OCI-LY7 (cell line): ENCODE measurements around the gene DCTN5. TPM values are rescaled to one million over a fixed set of nuclear protein-coding genes. Genes with fewer than 3 reads are reported as not detected.

ENCODE experiments used
- BruUV-seq: library from RNA; stranded (reverse); fragments of 400-500 nt; replicated peaks from 2 replicates; lab custom pipeline; 2021; lab: Mats Ljungman, UMichigan
- CTCF ChIA-PET: fragments of 300-600 bp; sonication (Branson Sonifier 250); formaldehyde crosslinking; loops from one replicate; lab custom pipeline; 2022; ENCODE audit warnings: antibody characterized with exemption; ENCODE audit not compliant: unreplicated experiment; lab: Charles Lee
- POLR2A ChIA-PET: fragments of 300-600 bp; sonication (Branson Sonifier 250); formaldehyde crosslinking; loops from one replicate; lab custom pipeline; 2022; ENCODE audit warnings: antibody characterized with exemption; lab: Charles Lee
- DNase-seq: peaks from one replicate; pipeline ENCODE4 v3.0.0-alpha.2; 2015; ENCODE audit warnings: low spot score
- H2AFZ ChIP-seq: fragments of 200-600 bp; sonication (generic), shearing (Covaris generic); 2 replicates; pipeline ENCODE4 v1.6.1; 2014; ENCODE audit warnings: mild to moderate bottlenecking, antibody characterized with exemption, low read length, moderate library complexity
- H3K27ac ChIP-seq: fragments of 200-600 bp; sonication (generic); 2 replicates; pipeline ENCODE4 v1.5.1; 2014; ENCODE audit warnings: mixed run types, low read depth, mild to moderate bottlenecking, moderate library complexity, low read length, inconsistent platforms; ENCODE audit not compliant: poor library complexity, severe bottlenecking
- H3K36me3 ChIP-seq: fragments of 200-600 bp; sonication (generic); 2 replicates; pipeline ENCODE4 v1.6.1; 2014; ENCODE audit warnings: mild to moderate bottlenecking, antibody characterized with exemption, low read length, moderate library complexity, mixed read lengths; ENCODE audit not compliant: insufficient read depth
- H3K4me1 ChIP-seq: fragments of 200-600 bp; sonication (generic); 2 replicates; pipeline ENCODE4 v1.5.1; 2014; ENCODE audit warnings: mild to moderate bottlenecking, low read length; ENCODE audit not compliant: insufficient read depth, poor library complexity, severe bottlenecking
- H3K4me2 ChIP-seq: fragments of 200-600 bp; sonication (generic); 2 replicates; pipeline ENCODE4 v1.6.1; 2014; ENCODE audit warnings: mild to moderate bottlenecking, low read length
- H3K4me3 ChIP-seq: fragments of 200-600 bp; sonication (generic); 2 replicates; pipeline ENCODE4 v1.5.1; 2014; ENCODE audit warnings: mild to moderate bottlenecking, low read depth, low read length; ENCODE audit not compliant: poor library complexity, severe bottlenecking
- H3K79me2 ChIP-seq: fragments of 200-600 bp; sonication (generic); 2 replicates; pipeline ENCODE4 v1.6.1; 2016; ENCODE audit warnings: low read depth, mild to moderate bottlenecking, low read length, moderate library complexity, mixed read lengths; ENCODE audit not compliant: insufficient read depth
- H3K9me2 ChIP-seq: fragments of 200-600 bp; sonication (generic); 2 replicates; pipeline ENCODE4 v1.6.1; 2016; ENCODE audit warnings: mild to moderate bottlenecking, low read length, mixed read lengths; ENCODE audit not compliant: insufficient read depth
- H3K9me3 ChIP-seq: fragments of 200-600 bp; sonication (generic); 2 replicates; pipeline ENCODE4 v1.6.1; 2014; ENCODE audit warnings: mild to moderate bottlenecking, mixed run types, low read length, mixed read lengths
- H4K20me1 ChIP-seq: fragments of 200-600 bp; sonication (generic); 2 replicates; pipeline ENCODE4 v1.6.1; 2014; ENCODE audit warnings: mild to moderate bottlenecking, antibody characterized with exemption, low read length, moderate library complexity, mixed read lengths; ENCODE audit not compliant: insufficient read depth
- EZH2phosphoT487 ChIP-seq: fragments of 200-600 bp; sonication (generic); IDR thresholded peaks from 2 replicates; pipeline ENCODE4 v1.6.1; 2018; ENCODE audit warnings: low read depth, borderline replicate concordance, mild to moderate bottlenecking, mixed run types, antibody characterized with exemption, low read length, moderate library complexity, mixed read lengths
- intact Hi-C: fragments of 100-400 bp; cut with micrococcal nuclease; formaldehyde crosslinking; loops from one replicate; pipeline ENCODE4 v1.10.0; 2022; ENCODE audit not compliant: unreplicated experiment
- total RNA-seq, 2 experiments: library from RNA; depleted of rRNA in 1 of 2; stranded (reverse); fragments of >200 nt in 1 of 2; shearing (Covaris generic) in 1 of 2; gene quantifications; 2 replicates each; pipeline ENCODE4 v1.2.3, GENCODE V29; 2014 to 2022
- TF ChIP-seq, protein P1 (sequence below): fragments of 200-600 bp; sonication (generic); conservative IDR thresholded peaks from 2 replicates; pipeline ENCODE4 v1.5.1; 2014; ENCODE audit warnings: mild to moderate bottlenecking, antibody characterized with exemption, low read length, moderate library complexity, mixed read lengths

The DCTN5 gene
- total RNA-seq, 2 experiments from 2014 or later, result 37.3 to 89.6 TPM

DNA sequence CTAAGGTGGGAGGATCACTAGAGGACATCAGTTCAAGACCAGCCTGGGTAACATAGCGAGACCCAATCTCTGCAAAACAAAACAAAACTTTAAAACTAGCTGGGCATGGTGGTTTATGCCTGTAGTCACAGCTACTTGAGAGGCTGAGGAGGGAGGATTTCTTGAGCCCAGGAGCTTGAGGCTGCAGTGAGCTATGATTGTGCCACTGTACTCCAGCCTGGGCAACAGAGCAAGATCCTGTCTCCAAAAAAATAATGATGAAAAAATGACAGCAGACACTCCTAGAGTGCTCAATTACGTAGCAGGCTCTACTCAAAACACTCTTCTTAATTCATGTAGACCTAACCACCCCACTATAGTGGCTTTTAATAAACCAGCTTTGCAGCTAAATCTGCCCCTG, 58.8 kb downstream of the DCTN5 start:
- no peak for DNase-seq
- no TSS peak for BruUV-seq
- Histone ChIP-seq H2AFZ (no peak overlapping the region), H3K4me3 (no peak overlapping the region), H3K4me2 (no peak overlapping the region), H3K79me2 (no peaks in the 10 kb centered on the region), H3K4me1 (peaks cover 14% of the 10 kb centered on the region), H3K27ac (no peak overlapping the region), H3K9me3 (0 out of 2 replicates have a peak, but pooled peaks cover 5% of the 10 kb centered on the region), H3K9me2 (no peaks in the 10 kb centered on the region), H4K20me1 (no peaks in the 10 kb centered on the region), H3K36me3 (no peaks in the 10 kb centered on the region; the same call in 1 of the 2 replicates)
- TF ChIP-seq, protein P1, sequence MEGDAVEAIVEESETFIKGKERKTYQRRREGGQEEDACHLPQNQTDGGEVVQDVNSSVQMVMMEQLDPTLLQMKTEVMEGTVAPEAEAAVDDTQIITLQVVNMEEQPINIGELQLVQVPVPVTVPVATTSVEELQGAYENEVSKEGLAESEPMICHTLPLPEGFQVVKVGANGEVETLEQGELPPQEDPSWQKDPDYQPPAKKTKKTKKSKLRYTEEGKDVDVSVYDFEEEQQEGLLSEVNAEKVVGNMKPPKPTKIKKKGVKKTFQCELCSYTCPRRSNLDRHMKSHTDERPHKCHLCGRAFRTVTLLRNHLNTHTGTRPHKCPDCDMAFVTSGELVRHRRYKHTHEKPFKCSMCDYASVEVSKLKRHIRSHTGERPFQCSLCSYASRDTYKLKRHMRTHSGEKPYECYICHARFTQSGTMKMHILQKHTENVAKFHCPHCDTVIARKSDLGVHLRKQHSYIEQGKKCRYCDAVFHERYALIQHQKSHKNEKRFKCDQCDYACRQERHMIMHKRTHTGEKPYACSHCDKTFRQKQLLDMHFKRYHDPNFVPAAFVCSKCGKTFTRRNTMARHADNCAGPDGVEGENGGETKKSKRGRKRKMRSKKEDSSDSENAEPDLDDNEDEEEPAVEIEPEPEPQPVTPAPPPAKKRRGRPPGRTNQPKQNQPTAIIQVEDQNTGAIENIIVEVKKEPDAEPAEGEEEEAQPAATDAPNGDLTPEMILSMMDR, result no peak
- no peak for TF ChIP-seq EZH2phosphoT487
- intact Hi-C loops, result no loop called here
- POLR2A ChIA-PET, result interaction anchor here (0.6 to 1.3 kb wide), 3 partner anchors 9 to 203 kb away, joined by 3 to 4 read pairs (median 3); no protein-coding TSS in a partner anchor
- CTCF ChIA-PET, result no interaction called here

DNA sequence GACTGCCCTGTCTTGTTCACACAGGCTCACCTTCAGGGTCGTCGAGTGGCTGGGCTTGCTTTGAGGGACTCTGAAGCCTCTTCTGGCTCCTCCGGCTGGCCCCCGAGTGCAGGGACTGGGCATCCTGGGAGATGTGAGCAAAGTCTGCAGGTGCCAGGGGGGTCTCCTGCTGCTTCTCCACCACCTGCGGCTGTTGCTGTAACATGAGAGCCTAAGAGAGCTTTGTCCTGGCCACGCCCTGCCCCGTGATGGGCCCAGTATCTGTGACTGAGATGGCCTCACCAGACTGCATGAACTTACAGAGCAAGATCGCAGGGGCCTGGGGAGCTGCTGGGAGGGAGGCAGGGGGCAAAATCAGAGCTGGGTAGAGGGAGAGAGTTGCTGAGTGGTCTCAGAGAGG, 59.2 kb downstream of the DCTN5 start:
- DNase-seq, result no peak
- POLR2A ChIA-PET, result interaction anchor here (1.2 to 1.3 kb wide), 2 partner anchors 9 to 14 kb away, joined by 3 to 4 read pairs; no protein-coding TSS in a partner anchor
- no peak overlapping the region for H3K4me2 ChIP-seq
- no peaks in the 10 kb centered on the region for H4K20me1 ChIP-seq
- H3K36me3 ChIP-seq, result no peaks in the 10 kb centered on the region; the same call in 1 of the 2 replicates
- intact Hi-C loops, result no loop called here
- BruUV-seq, result no TSS peak
- H3K4me1 ChIP-seq, result peaks cover 14% of the 10 kb centered on the region
- H3K27ac ChIP-seq, result no peak overlapping the region
- H3K9me3 ChIP-seq, result 0 out of 2 replicates have a peak, but pooled peaks cover 5% of the 10 kb centered on the region
- H3K4me3 ChIP-seq, result no peak overlapping the region
- CTCF ChIA-PET, result no interaction called here
- no peaks in the 10 kb centered on the region for H3K79me2 ChIP-seq
- H3K9me2 ChIP-seq, result no peaks in the 10 kb centered on the region
- TF ChIP-seq EZH2phosphoT487, result no peak
- TF ChIP-seq, protein P1, result no peak
- H2AFZ ChIP-seq, result no peak overlapping the region

DNA sequence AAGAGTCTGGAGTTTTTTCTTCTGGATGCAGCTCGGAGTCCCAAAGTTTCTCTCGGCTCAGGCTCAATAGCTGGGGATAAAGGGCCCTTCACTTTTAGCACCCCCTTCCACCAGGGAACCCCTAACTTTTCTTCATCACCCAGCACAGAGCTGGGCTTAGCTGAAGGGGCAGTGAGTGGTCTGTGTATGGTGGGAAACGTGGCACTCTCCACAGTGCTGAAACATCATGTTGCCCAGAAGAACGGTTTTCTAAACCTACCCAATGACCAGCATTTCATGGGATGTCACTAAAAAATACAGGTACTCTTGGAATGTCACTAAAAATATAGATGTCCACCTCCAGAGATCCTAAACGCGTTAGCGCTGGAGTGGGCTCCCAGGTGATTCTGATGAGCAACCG, 59.8 kb downstream of the DCTN5 start:
- H3K4me1 ChIP-seq, result peaks cover 9% of the 10 kb centered on the region
- H2AFZ ChIP-seq, result no peak overlapping the region
- no peaks in the 10 kb centered on the region for H4K20me1 ChIP-seq
- no peak overlapping the region for H3K27ac ChIP-seq
- BruUV-seq, result no TSS peak
- DNase-seq, result no peak
- ChIA-PET CTCF (no interaction called here), POLR2A (interaction anchor here (0.7 kb wide), 2 partner anchors 58 to 129 kb away, joined by 3 to 4 read pairs; no protein-coding TSS in a partner anchor)
- no peak overlapping the region for H3K4me2 ChIP-seq
- no peaks in the 10 kb centered on the region for H3K79me2 ChIP-seq
- no peaks in the 10 kb centered on the region; the same call in 1 of the 2 replicates for H3K36me3 ChIP-seq
- no peak for TF ChIP-seq EZH2phosphoT487
- TF ChIP-seq, protein P1, result no peak
- no peaks in the 10 kb centered on the region for H3K9me2 ChIP-seq
- 0 out of 2 replicates have a peak, but pooled peaks cover 5% of the 10 kb centered on the region for H3K9me3 ChIP-seq
- no peak overlapping the region for H3K4me3 ChIP-seq
- intact Hi-C loops, result no loop called here
